Hematopoietic multipotent progenitor cell treated with erythropoietin and hydrocortisone succinate and interleukin-3 and kit ligand, for 4 days (in vitro differentiated cells): Measurements from ENCODE around the gene NHLRC4.
A peak's percentile ranks its signal among the peaks of the same experiment; 100 is the strongest.

Source experiments
- DNase-seq: peaks from one replicate; pipeline ENCODE4 v3.0.0-alpha.2; 2015

The NHLRC4 gene

GRCh38 chr16:568401-569258, 1.8 kb downstream of the NHLRC4 start:
- DNase-seq = peak; percentile 91

- peak; percentile 78 for DNase-seq
These were observed 2.8 kb downstream of the NHLRC4 start, which contains the start of gene PIGQ for GRCh38 chr16:569445-570254. Gene PIGQ (plus strand): TSS chr16:569968. CDS start chr16:574075, 4,107 bp downstream.

- no peak for DNase-seq
These were observed 6.3 kb downstream of the NHLRC4 start for GRCh38 chr16:572865-573650.

GRCh38 chr16:574021-574760, 7.4 kb downstream of the NHLRC4 start:
- no peak for DNase-seq

GRCh38 chr16:575354-576196, 8.8 kb downstream of the NHLRC4 start:
- no peak for DNase-seq

GRCh38 chr16:576197-576822, 9.5 kb downstream of the NHLRC4 start:
- DNase-seq = peak; percentile 41

GRCh38 chr16:576823-577201, 10.0 kb downstream of the NHLRC4 start:
- no peak for DNase-seq

GRCh38 chr16:577796-578195, 11.0 kb downstream of the NHLRC4 start:
- DNase-seq = no peak

GRCh38 chr16:578232-578869, 11.5 kb downstream of the NHLRC4 start:
- DNase-seq = no peak

GRCh38 chr16:578870-579405, 12.1 kb downstream of the NHLRC4 start:
- peak; percentile 97 for DNase-seq

GRCh38 chr16:580141-580945, 13.5 kb downstream of the NHLRC4 start:
- DNase-seq = no peak

GRCh38 chr16:580946-581498, 14.2 kb downstream of the NHLRC4 start:
- no peak for DNase-seq

GRCh38 chr16:582218-582613, 15.4 kb downstream of the NHLRC4 start:
- no peak for DNase-seq

GRCh38 chr16:582614-583331, 16.0 kb downstream of the NHLRC4 start:
- peak; percentile 46 for DNase-seq

GRCh38 chr16:583470-583814, 16.6 kb downstream of the NHLRC4 start:
- DNase-seq = no peak

- no peak for DNase-seq
These were observed 17.2 kb downstream of the NHLRC4 start for GRCh38 chr16:583815-584591.

GRCh38 chr16:585351-585750, 18.5 kb downstream of the NHLRC4 start:
- DNase-seq = peak; percentile 42
